GM15510 (cell line): ENCODE results near the gene MS4A4E.

ENCODE experiments used
- POLR2A ChIP-seq: IDR thresholded peaks from 3 replicates; pipeline ENCODE4 v1.6.1; 2011; ENCODE audit warnings: borderline replicate concordance; ENCODE audit not compliant: insufficient read length; ENCODE audit errors: extremely low read depth

The MS4A4E gene

DNA sequence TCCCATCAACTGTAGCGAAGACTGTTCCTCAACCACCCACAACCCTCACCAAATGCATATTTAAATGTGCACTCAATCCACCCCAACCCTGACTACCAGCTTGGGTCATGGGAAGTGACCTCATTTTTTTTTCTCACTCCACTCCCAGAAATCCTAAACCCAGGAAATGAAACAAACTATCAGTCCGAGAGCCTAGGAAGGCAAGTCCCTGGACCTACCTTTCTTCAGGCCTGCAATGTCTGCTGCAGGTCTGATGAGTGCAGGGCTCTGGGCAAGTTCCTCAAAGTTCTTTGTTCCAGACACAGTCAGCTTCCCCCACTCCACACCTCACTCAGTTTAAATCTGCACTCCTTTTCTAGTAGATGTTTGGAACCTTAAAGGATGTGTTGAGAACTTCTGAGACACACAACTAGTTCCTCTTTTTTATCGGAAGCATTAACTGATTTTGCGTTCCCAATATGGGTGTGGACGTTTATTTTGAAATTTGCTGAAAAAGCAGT, at the start of gene MS4A4E:
TSS of gene MS4A4E (minus strand) at position 398 of the 500 bp plus-strand sequence. CDS start 13,082 bp downstream, outside the sequence.
- no peak for TF ChIP-seq POLR2A

DNA sequence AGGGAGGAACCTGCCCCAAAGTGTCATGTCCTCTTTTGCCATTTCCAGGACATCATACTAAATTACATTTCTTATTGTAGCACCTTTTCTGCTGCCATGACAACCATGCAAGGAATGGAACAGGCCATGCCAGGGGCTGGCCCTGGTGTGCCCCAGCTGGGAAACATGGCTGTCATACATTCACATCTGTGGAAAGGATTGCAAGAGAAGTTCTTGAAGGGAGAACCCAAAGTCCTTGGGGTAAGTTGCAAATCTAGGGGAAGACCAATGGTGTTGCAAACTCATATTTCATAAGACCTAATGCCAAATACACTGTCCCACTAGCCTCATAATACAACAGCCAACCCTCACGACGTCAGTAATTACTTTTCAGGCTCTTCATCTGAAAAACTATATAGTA, 49.2 kb upstream of the MS4A4E start:
- TF ChIP-seq POLR2A: no peak

GRCh38 chr11:60288531-60288930, 45.6 kb upstream of the MS4A4E start:
- TF ChIP-seq POLR2A: no peak

- no peak for TF ChIP-seq POLR2A
Measured at GRCh38 chr11:60282286-60282685, 39.3 kb upstream of the MS4A4E start.

DNA sequence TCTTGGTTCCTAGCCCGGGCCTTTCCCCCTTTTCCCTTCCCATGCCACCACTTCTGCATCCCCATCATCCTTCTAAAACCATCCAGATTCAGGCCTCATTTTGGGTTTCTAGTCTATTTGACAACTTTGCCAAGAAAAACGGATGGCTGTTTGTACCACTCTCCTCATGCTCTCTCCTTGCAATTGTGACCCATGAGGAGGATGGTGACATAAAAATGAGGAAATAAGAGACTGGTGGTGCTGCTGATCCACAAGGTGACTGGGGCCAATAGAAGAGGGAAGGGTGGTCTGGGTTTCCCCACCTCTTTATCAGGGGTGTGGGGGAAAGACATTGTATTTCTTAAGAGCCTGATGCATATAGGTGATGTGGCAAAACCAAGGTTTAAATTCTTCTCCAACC, 38.5 kb upstream of the MS4A4E start:
- no peak for TF ChIP-seq POLR2A

DNA sequence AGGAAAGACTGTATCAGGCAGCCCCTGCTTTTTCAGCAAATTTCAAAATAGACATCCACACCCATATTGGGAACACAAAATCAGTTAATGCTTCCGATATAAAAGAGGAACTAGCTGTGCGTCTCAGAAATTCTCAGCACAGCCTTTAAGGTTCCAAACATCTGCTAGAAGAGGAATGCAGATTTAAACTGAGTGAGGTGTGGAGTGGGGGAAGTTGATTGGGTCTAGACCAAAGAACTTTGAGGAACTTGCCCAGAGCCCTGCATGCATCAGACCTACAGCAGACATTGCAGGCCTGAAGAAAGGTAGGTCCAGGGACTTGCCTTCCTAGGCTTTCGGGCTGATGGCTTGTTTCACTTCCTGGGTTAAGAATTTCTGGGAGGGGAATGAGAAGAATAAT, 37.5 kb upstream of the MS4A4E start, which contains the start of gene MS4A4A:
TSS of gene MS4A4A (plus strand) at position 255 of the 400 bp plus-strand sequence. CDS start at position 265, 10 bp downstream.
- no peak for TF ChIP-seq POLR2A

DNA sequence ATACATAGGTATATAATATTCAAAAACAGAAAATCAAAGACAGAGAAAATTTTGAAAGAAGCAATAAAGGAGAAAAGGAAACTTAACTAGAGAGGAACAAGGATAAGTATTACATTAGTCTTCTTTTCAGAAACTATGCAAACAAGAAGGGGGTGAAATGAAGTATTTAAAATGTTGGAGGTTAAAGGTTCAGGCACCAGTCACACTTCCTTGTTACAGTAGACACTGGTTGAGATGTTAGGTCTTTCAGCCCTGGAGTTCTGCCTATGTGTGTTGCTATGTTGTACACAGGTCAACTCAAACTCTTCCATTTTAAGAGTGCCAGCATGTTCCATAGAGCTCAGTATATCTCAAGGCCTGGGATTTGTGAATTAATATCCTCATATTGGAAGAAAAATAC, 31.5 kb upstream of the MS4A4E start:
- no peak for TF ChIP-seq POLR2A

DNA sequence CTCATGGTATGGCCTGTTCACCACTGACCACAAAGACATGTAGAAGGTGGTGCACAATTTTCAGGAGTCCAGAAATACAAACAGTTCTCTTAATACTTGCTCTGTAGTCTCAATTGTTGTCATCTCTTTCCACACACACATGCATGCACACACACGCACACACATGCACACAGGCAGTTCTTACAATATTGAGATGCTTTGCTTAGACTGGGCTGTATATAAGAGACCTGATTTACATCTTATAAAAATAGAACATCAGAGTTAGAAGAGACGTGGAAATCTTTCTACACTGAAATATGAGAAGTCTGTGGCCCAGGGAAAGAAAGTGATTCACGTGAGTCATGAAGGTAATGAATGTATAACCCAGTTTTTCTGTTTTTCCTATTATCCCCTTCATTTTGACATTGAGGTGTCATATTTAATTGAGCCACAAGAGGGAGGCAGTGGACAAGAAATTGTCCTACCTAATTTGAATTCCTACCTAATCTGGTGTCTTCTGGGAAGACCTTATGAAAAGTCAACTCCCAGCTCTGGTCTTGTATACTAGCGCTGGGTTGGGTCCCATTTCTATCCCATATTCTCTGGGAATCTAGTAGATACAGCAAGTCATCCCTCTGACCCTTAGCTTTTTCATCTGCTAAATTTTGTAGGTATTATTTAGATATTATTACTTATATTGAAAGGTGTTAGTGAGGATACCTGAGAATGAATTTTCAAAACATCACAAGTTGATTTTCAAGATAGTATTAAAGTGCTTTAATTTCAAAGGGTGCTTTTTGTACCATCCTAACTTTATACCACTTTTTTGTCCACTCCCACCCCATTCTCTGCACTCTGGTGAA, 22.7 kb upstream of the MS4A4E start:
- TF ChIP-seq POLR2A: no peak

- TF ChIP-seq POLR2A: no peak
Measured at GRCh38 chr11:60264644-60265043, 21.7 kb upstream of the MS4A4E start.

- TF ChIP-seq POLR2A: no peak
Measured at GRCh38 chr11:60263402-60263801, 20.5 kb upstream of the MS4A4E start.

- no peak for TF ChIP-seq POLR2A
Measured at GRCh38 chr11:60261014-60261413, 18.1 kb upstream of the MS4A4E start.

DNA sequence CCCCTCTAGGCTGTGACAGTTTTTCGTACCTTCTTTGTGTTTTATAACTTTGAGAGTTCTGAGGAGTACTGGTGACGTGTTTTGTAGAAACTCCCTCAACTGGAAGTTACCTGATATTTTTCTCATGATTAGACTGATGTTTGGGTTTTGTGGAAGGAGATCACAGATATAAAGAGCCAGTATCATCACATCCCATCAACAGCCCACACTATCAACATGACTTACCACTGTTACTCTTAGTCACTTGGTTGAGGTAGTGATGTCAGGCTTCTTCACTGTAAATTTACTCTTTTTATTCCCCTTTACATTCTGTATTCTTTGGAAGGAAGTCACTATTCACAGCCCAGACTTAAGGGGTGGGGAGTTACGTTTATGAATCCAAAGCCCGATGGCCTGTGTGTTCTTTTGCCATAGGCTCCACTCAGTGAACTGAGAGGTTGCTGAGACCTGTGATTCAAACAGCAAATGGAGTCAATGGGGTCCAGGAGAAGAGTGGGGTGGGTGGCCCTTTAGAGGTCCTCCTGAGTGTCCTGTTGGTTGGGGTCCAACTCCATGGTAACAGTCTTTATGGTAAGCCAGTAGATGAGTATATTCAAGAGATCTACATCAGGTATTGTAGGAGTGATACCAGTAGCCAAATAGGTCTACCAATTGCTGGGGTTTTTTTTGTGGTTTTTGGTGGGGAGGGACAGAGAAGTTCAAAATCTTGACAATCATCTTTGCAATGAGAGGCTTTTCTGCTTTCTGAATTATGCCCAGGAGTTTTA, 15.2 kb upstream of the MS4A4E start:
- TF ChIP-seq POLR2A: no peak

- no peak for TF ChIP-seq POLR2A
Measured at GRCh38 chr11:60252213-60253108, 9.5 kb upstream of the MS4A4E start.

GRCh38 chr11:60251485-60252212, 8.7 kb upstream of the MS4A4E start:
- no peak for TF ChIP-seq POLR2A
